GM12874 (cell line): ENCODE measurements around the gene FTO.

ENCODE experiments used
- CTCF ChIP-seq: IDR thresholded peaks from 2 replicates; pipeline ENCODE4 v1.5.1; 2011; ENCODE audit warnings: low read depth, mild to moderate bottlenecking, control low read depth, low read length, moderate library complexity; ENCODE audit not compliant: insufficient read depth

FTO gene

GRCh38 chr16:53973021-53973420, 269.1 kb downstream of the FTO start:
- no peak for TF ChIP-seq CTCF

GRCh38 chr16:53974484-53975080, 270.6 kb downstream of the FTO start:
- TF ChIP-seq CTCF, result no peak

- no peak for TF ChIP-seq CTCF
Measured at GRCh38 chr16:53980675-53981074, 276.7 kb downstream of the FTO start.

- TF ChIP-seq CTCF, result no peak
Measured at GRCh38 chr16:53982631-53983042, 278.7 kb downstream of the FTO start.

GRCh38 chr16:53984936-53985335, 281.0 kb downstream of the FTO start:
- TF ChIP-seq CTCF, result no peak

GRCh38 chr16:53985861-53986260, 281.9 kb downstream of the FTO start:
- TF ChIP-seq CTCF, result no peak

GRCh38 chr16:53986793-53987192, 282.8 kb downstream of the FTO start:
- no peak for TF ChIP-seq CTCF
